Body of pancreas (tissue), 4 donors: ENCODE measurements around the gene ADRA2A. TPM values are rescaled to one million over a fixed set of nuclear protein-coding genes. Genes with fewer than 3 reads are reported as not detected.
A peak's percentile ranks its signal among the peaks of the same experiment; 100 is the strongest.

Source experiments
- ATAC-seq: fragments of 150-250 bp; one replicate; pipeline ENCODE4 v1.9.1; 2016
- DNase-seq, 4 donors: peaks; one replicate each; pipeline ENCODE4 v3.0.0-alpha.2; 2019
- H3K27ac ChIP-seq, 4 donors: fragments of 200-600 bp; sonication (generic); 1 replicate in 3 of 4; 2 replicates in 1 of 4; pipeline versions ENCODE4 v1.5.1 to v1.6.1; 2016 to 2019; ENCODE audit warnings: mild to moderate bottlenecking in 1 of 4, mixed read lengths in 1 of 4, moderate library complexity in 1 of 4
- H3K27me3 ChIP-seq, 2 donors: fragments of 200-600 bp; sonication (generic); one replicate each; pipeline ENCODE4 v1.6.0; 2016; ENCODE audit warnings: mild to moderate bottlenecking in 1 of 2
- H3K36me3 ChIP-seq, 2 donors: fragments of 200-600 bp; sonication (generic); replicated peaks in 1 of 2; 2 replicates each; pipeline ENCODE4 v1.5.1; 2016; ENCODE audit warnings: low read depth in 2 of 2; ENCODE audit not compliant: insufficient read depth in 1 of 2
- H3K4me1 ChIP-seq: fragments of 200-600 bp; sonication (generic); one replicate; pipeline ENCODE4 v1.6.0; 2016
- H3K4me3 ChIP-seq, 2 donors: fragments of 200-600 bp; sonication (generic); 1 replicate in 1 of 2; 2 replicates in 1 of 2; pipeline ENCODE4 v1.5.1; 2016 to 2019
- H3K9me3 ChIP-seq, 3 donors: fragments of 200-600 bp; sonication (generic); 1 replicate in 2 of 3; 2 replicates in 1 of 3; pipeline ENCODE4 v1.5.1; 2016
- CTCF ChIP-seq, 7 experiments: fragments of 450-650 bp in 4 of 7; fragments of 200-600 bp in 3 of 7; sonication (generic) in 3 of 7; IDR thresholded peaks; one replicate each; pipeline ENCODE4 v1.5.1; 2016 to 2019; ENCODE audit warnings: antibody characterized with exemption in 7 of 7
- POLR2A ChIP-seq, 3 donors: fragments of 450-650 bp; IDR thresholded peaks; one replicate each; pipeline ENCODE4 v1.6.1; 2016; ENCODE audit warnings: antibody characterized with exemption in 3 of 3, mild to moderate bottlenecking in 2 of 3
- WGBS, 2 donors: methylation state at CpG; one replicate each; pipeline ENCODE4 v1.1.5; 2017; 5-methylcytosine and 5-hydroxymethylcytosine counted together
- intact Hi-C: fragments of 100-400 bp; cut with DNase I; formaldehyde crosslinking; loops from one replicate; pipeline ENCODE4 v1.15.1; 2023
- total RNA-seq, 2 donors: library from RNA; depleted of rRNA; stranded (reverse); fragments of >200 nt; gene quantifications; one replicate each; pipeline ENCODE4 v1.1.0, GENCODE V29; 2016

The ADRA2A gene
- total RNA-seq, 2 donors from 2014 or later: 25.4 to 115 TPM

GRCh38 chr10:111089293-111089692 lies 12.5 kb downstream of the ADRA2A start:
- TF ChIP-seq CTCF (IDR thresholded peaks at IDR 0.05) (no peak), POLR2A (IDR thresholded peaks at IDR 0.05) (no peak)
- H3K4me1 ChIP-seq: no peaks in the 10 kb centered on the region
- intact Hi-C loops: no loop called here
- no peak overlapping the region for H3K4me3 ChIP-seq
- no peak overlapping the region for H3K27ac ChIP-seq
- DNase-seq: no peak
- H3K27me3 ChIP-seq: no peaks in the 10 kb centered on the region
- ATAC-seq: no peak
- no peaks in the 10 kb centered on the region for H3K36me3 ChIP-seq
- WGBS, 2 donors: 90 to 98% methylated on average over 3 of the region's 3 CpGs
- H3K9me3 ChIP-seq: no peaks in the 10 kb centered on the region

DNA sequence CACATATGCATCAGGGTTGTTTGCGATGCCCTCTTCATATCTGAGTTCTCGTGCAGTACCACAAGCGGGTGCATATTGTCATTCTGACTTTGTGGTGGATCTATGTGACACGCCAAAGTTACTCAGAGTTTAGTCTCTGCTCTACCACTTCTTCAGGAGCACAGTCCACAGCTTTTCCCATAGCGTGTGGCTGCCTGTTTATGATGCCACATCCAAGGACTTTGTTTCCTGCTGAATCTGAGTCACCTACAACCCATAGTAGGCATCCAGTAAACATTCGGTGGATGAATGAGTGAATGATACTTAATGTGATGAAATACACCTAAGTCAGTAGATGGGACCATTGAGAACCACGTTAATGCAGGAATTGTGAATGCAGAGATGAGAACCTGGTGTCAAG lies 15.0 kb downstream of the ADRA2A start:
- no peak for ATAC-seq
- H3K9me3 ChIP-seq: no peaks in the 10 kb centered on the region
- H3K36me3 ChIP-seq: no peaks in the 10 kb centered on the region

GRCh38 chr10:111093741-111094380 lies 17.0 kb downstream of the ADRA2A start:
- ATAC-seq (no peak), DNase-seq (no peak)
- Histone ChIP-seq H3K4me3 (no peak overlapping the region), H3K27ac (no peak overlapping the region), H3K4me1 (no peaks in the 10 kb centered on the region), H3K36me3 (no peaks in the 10 kb centered on the region), H3K9me3 (no peaks in the 10 kb centered on the region), H3K27me3 (no peaks in the 10 kb centered on the region)
- intact Hi-C loops: no loop called here
- 81 to 92% methylated on average over 3 of the region's 3 CpGs for WGBS, 2 donors
- TF ChIP-seq CTCF (IDR thresholded peaks at IDR 0.05) (no peak), POLR2A (IDR thresholded peaks at IDR 0.05) (no peak)

More for the DNA sequence above, 15.0 kb downstream of the ADRA2A start:
- Histone ChIP-seq H3K27ac (no peak overlapping the region), H3K27me3 (no peaks in the 10 kb centered on the region), H3K4me1 (no peaks in the 10 kb centered on the region), H3K4me3 (no peak overlapping the region)
- TF ChIP-seq POLR2A (IDR thresholded peaks at IDR 0.05) (no peak), CTCF (IDR thresholded peaks at IDR 0.05) (no peak)
- 83 to 91% methylated on average over 7 of the region's 7 CpGs for WGBS, 2 donors
- intact Hi-C loops: no loop called here
- no peak for DNase-seq

- no peak for TF ChIP-seq POLR2A (IDR thresholded peaks at IDR 0.05)
- peak in 1 of 7 experiments; percentile 2 for TF ChIP-seq CTCF (IDR thresholded peaks at IDR 0.05)
- Histone ChIP-seq H3K27me3 (no peaks in the 10 kb centered on the region), H3K4me3 (no peak overlapping the region), H3K27ac (no peak overlapping the region), H3K9me3 (no peaks in the 10 kb centered on the region), H3K36me3 (no peaks in the 10 kb centered on the region), H3K4me1 (peaks cover 24% of the 10 kb centered on the region)
- DNase-seq (no peak), ATAC-seq (no peak)
- intact Hi-C loops: no loop called here
- 50 to 88% methylated on average over 1 of the region's 1 CpG for WGBS, 2 donors
Observed at GRCh38 chr10:111098679-111099437, 22.0 kb downstream of the ADRA2A start.
